ENCODE measurements around the gene MAGEA6.
"Not testable (repeated sequence)": the region's sequence is repeated elsewhere in the genome, so short reads cannot be mapped to it uniquely, and the experiment has no call there.

DNA sequence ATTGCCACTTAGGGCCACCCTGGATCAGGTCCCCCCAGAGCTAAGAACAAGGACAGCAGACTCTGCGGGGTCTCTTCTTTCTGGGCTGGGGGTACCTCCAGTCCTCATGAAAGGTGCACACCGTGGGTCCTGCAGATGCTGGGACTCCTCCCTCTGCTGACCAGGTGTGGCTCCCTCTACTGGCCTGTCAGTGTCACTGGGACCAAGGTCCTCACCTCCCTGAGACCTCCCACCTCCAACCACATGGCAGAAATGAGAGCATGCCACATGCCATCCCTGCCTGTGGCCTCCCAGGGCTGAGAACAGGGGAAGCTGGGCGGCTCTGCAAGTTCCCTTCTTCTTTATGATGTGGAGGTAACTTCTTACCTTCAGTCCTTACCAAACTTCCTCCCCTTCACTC is 17.6 kb upstream of the MAGEA6 start:
- TF ChIP-seq MYC (IDR thresholded peaks at IDR 0.05; ENCODE audit: low read depth, low read length); POLR2AphosphoS5 (IDR thresholded peaks at IDR 0.05; ENCODE audit: insufficient read depth, low read depth, low read length); POLR2A (IDR thresholded peaks at IDR 0.05; ENCODE audit: low read depth, low read length); FOS (IDR thresholded peaks at IDR 0.05; ENCODE audit: borderline replicate concordance, insufficient read depth, low read length); EZH2 (IDR thresholded peaks at IDR 0.05; ENCODE audit: borderline replicate concordance, low read depth, low read length, severe bottlenecking); GATA2 (IDR thresholded peaks at IDR 0.05; ENCODE audit: insufficient read depth, insufficient read length, low read depth, low read length); JUN (IDR thresholded peaks at IDR 0.05; ENCODE audit: borderline replicate concordance, insufficient read depth, insufficient read length, low read depth): not testable (repeated sequence)
- TF ChIP-seq, protein P1, sequence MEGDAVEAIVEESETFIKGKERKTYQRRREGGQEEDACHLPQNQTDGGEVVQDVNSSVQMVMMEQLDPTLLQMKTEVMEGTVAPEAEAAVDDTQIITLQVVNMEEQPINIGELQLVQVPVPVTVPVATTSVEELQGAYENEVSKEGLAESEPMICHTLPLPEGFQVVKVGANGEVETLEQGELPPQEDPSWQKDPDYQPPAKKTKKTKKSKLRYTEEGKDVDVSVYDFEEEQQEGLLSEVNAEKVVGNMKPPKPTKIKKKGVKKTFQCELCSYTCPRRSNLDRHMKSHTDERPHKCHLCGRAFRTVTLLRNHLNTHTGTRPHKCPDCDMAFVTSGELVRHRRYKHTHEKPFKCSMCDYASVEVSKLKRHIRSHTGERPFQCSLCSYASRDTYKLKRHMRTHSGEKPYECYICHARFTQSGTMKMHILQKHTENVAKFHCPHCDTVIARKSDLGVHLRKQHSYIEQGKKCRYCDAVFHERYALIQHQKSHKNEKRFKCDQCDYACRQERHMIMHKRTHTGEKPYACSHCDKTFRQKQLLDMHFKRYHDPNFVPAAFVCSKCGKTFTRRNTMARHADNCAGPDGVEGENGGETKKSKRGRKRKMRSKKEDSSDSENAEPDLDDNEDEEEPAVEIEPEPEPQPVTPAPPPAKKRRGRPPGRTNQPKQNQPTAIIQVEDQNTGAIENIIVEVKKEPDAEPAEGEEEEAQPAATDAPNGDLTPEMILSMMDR (IDR thresholded peaks at IDR 0.05; ENCODE audit: extremely low read depth in 1 of 2, insufficient read depth in 1 of 2, low read depth in 1 of 2, low read length in 2 of 2) = not testable (repeated sequence)
- TF ChIP-seq, protein P2, sequence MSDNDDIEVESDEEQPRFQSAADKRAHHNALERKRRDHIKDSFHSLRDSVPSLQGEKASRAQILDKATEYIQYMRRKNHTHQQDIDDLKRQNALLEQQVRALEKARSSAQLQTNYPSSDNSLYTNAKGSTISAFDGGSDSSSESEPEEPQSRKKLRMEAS (IDR thresholded peaks at IDR 0.05; ENCODE audit: insufficient read depth, insufficient read length) = not testable (repeated sequence)

All from endothelial cell of umbilical vein (primary cell).